WTC11 (cell line): ENCODE measurements around the gene MYO7B. TPM values are rescaled to one million over a fixed set of nuclear protein-coding genes. Genes with fewer than 3 reads are reported as not detected.
"Not testable (repeated sequence)": the region's sequence is repeated elsewhere in the genome, so short reads cannot be mapped to it uniquely, and the experiment has no call there.

ENCODE experiments used
- ATAC-seq: fragments of 200-7000 bp; cut with Tn5 transposase; 2 replicates; pipeline ENCODE4 v1.10.0; 2021; ENCODE audit warnings: mild to moderate bottlenecking, moderate library complexity
- CTCF ChIA-PET: fragments of 300-600 bp; sonication (Branson Sonifier 250); formaldehyde crosslinking; loops from one replicate; lab custom pipeline; 2021; ENCODE audit warnings: antibody characterized with exemption; lab: Charles Lee
- POLR2A ChIA-PET: fragments of 350-600 bp; sonication (Branson Sonifier 250); formaldehyde crosslinking; loops from one replicate; lab custom pipeline; 2021; ENCODE audit warnings: antibody characterized with exemption; lab: Charles Lee
- DNase-seq: peaks from one replicate; pipeline ENCODE4 v3.0.0; 2021; ENCODE audit warnings: low spot score
- H3K27ac Mint-ChIP-seq: 2 replicates; pipeline ENCODE4 v1.8.0; 2021; ENCODE audit warnings: mixed read lengths
- H3K27me3 Mint-ChIP-seq: 2 replicates; pipeline ENCODE4 v1.8.0; 2021; ENCODE audit warnings: low read depth, mild to moderate bottlenecking, moderate library complexity, mixed read lengths
- H3K36me3 Mint-ChIP-seq: 2 replicates; pipeline ENCODE4 v1.8.0; 2021; ENCODE audit warnings: mixed read lengths
- H3K4me1 Mint-ChIP-seq: 2 replicates; pipeline ENCODE4 v1.8.0; 2022; ENCODE audit warnings: mixed read lengths
- H3K4me3 Mint-ChIP-seq: 2 replicates; pipeline ENCODE4 v1.8.0; 2021; ENCODE audit warnings: mild to moderate bottlenecking, moderate library complexity, mixed read lengths
- H3K9me3 Mint-ChIP-seq: 2 replicates; pipeline ENCODE4 v1.8.0; 2021; ENCODE audit warnings: mixed read lengths
- AFF4 ChIP-seq: sonication (generic); formaldehyde crosslinking; IDR thresholded peaks from 2 replicates; pipeline ENCODE4 v1.8.1; 2023; ENCODE audit warnings: mild to moderate bottlenecking, missing genetic modification reagents, borderline replicate concordance
- ATF1 ChIP-seq: sonication (generic); formaldehyde crosslinking; IDR thresholded peaks from 2 replicates; pipeline ENCODE4 v1.8.1; 2023; ENCODE audit warnings: mild to moderate bottlenecking, moderate library complexity, missing genetic modification reagents
- CREB1 ChIP-seq: sonication (generic); formaldehyde crosslinking; IDR thresholded peaks from 2 replicates; pipeline ENCODE4 v1.8.0; 2023; ENCODE audit warnings: mild to moderate bottlenecking, missing genetic modification reagents
- ELF4 ChIP-seq: sonication (generic); formaldehyde crosslinking; IDR thresholded peaks from 2 replicates; pipeline ENCODE4 v1.8.1; 2022; ENCODE audit warnings: low read depth, mild to moderate bottlenecking, moderate library complexity, missing genetic modification reagents
- GTF2I ChIP-seq: fragments of 250-450 bp; sonication (Bioruptor Pico); conservative IDR thresholded peaks from 2 replicates; pipeline ENCODE4 v1.4.0; 2021; ENCODE audit warnings: mild to moderate bottlenecking
- JAZF1 ChIP-seq: fragments of 250-450 bp; sonication (Bioruptor Pico); IDR thresholded peaks from 2 replicates; pipeline ENCODE4 v1.9.0; 2021; ENCODE audit warnings: moderate library complexity, mild to moderate bottlenecking, inconsistent platforms
- NR3C1 ChIP-seq: sonication (generic); formaldehyde crosslinking; conservative IDR thresholded peaks from 2 replicates; pipeline ENCODE4 v1.8.1; 2023; ENCODE audit warnings: low read depth, mild to moderate bottlenecking, missing genetic modification reagents
- OVOL2 ChIP-seq: fragments of 250-450 bp; sonication (Bioruptor Pico); IDR thresholded peaks from 2 replicates; pipeline ENCODE4 v1.9.0; 2021; ENCODE audit warnings: mild to moderate bottlenecking, borderline replicate concordance
- ZNF121 ChIP-seq: sonication (generic); formaldehyde crosslinking; IDR thresholded peaks from 2 replicates; pipeline ENCODE4 v1.8.0; 2023; ENCODE audit warnings: missing genetic modification reagents
- ZNF232 ChIP-seq: sonication (generic); formaldehyde crosslinking; IDR thresholded peaks from 2 replicates; pipeline ENCODE4 v1.8.0; 2022; ENCODE audit warnings: mild to moderate bottlenecking, missing genetic modification reagents
- ZNF671 ChIP-seq: fragments of 250-450 bp; sonication (Bioruptor Pico); IDR thresholded peaks from 2 replicates; pipeline ENCODE4 v1.8.0; 2021; ENCODE audit warnings: mild to moderate bottlenecking
- ZSCAN18 ChIP-seq: fragments of 250-450 bp; sonication (Bioruptor Pico); IDR thresholded peaks from 2 replicates; pipeline ENCODE4 v2.1.2; 2022; ENCODE audit warnings: mild to moderate bottlenecking, moderate library complexity
- total RNA-seq: library from RNA; stranded (reverse); gene quantifications from 3 replicates; pipeline ENCODE4 v1.2.3, GENCODE V29; 2021

Gene MYO7B
- total RNA-seq, 1 experiment from 2014 or later, result not detected

DNA sequence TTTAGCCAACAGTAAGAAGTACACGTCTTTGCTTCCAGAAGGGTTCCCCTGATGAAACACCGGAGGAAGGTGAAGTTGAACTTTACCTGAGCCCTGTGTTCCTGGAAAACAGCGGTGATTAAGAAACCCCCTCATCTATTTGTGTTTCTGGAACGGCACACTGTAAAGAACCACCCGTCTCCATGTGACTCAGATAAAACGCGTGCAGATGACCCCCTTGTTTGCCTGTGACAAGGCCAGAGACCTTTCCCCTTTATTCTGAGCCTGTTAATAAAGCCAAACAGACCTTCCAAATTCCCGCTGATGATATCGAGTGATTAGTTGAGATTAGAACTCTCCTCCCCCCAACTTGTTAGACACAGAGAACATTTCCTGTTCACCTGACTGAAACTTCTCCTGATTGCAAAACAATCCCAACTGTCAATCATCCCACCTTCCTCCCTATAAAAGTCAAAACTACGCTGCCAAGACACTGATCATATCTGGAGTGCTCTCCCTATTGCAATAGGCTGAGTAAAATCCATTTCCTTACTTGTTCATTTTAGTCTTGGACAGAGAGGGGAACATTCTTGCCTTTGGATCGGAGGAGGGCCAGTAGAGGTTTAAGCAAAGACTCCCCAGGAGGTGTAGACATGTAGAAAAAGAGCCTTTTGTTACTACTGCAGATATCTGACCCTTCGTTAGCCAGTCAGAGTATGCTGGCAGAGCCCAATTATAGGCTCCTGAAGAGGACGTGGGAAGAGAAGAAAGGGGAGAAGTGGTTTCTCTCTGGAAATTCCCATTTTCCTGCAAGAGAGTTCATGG lies 8.3 kb upstream of the MYO7B start:
- CTCF ChIA-PET, result interaction anchor here (0.6 to 1.6 kb wide), 6 partner anchors 14 to 169 kb away, joined by 3 to 16 read pairs (median 4); no protein-coding TSS in a partner anchor
- H3K4me1 Mint-ChIP-seq, result peaks cover 22% of the 10 kb centered on the region
- peaks cover 15% of the 10 kb centered on the region for H3K36me3 Mint-ChIP-seq
- peak overlapping the region; percentile 98 for H3K4me3 Mint-ChIP-seq
- DNase-seq (no peak), ATAC-seq (peak; percentile 21)
- POLR2A ChIA-PET, result interaction anchor here (0.6 to 2.0 kb wide), 10 partner anchors 12 to 175 kb away, joined by 3 to 10 read pairs (median 4); no protein-coding TSS in a partner anchor
- peaks cover 16% of the 10 kb centered on the region for H3K9me3 Mint-ChIP-seq
- TF ChIP-seq ZNF232 (CRISPR knock-in tag) (no peak), ZSCAN18 (CRISPR knock-in tag) (no peak), ELF4 (CRISPR knock-in tag) (no peak), CREB1 (no peak)
- H3K27ac Mint-ChIP-seq, result peak overlapping the region; percentile 93
- peaks cover 7% of the 10 kb centered on the region; the same call in 1 of the 2 replicates for H3K27me3 Mint-ChIP-seq

GRCh38 chr2:127528487-127528886 lies 7.0 kb upstream of the MYO7B start:
- no peak for DNase-seq
- peaks cover 16% of the 10 kb centered on the region for H3K9me3 Mint-ChIP-seq
- TF ChIP-seq NR3C1 (CRISPR knock-in tag) (no peak), ZNF232 (CRISPR knock-in tag) (no peak), ZNF121 (CRISPR knock-in tag) (no peak), CREB1 (no peak), JAZF1 (CRISPR knock-in tag) (no peak), ATF1 (CRISPR knock-in tag) (no peak), OVOL2 (CRISPR knock-in tag) (no peak), AFF4 (CRISPR knock-in tag) (no peak), ZNF671 (CRISPR knock-in tag) (no peak), GTF2I (CRISPR knock-in tag) (no peak)
- TF ChIP-seq, all 79 proteins: peak for 0
- Mint-ChIP-seq H3K27ac (no peak overlapping the region; the same call in 1 of the 2 replicates), H3K27me3 (peaks cover 7% of the 10 kb centered on the region; the same call in 1 of the 2 replicates), H3K4me1 (peaks cover 22% of the 10 kb centered on the region), H3K36me3 (peaks cover 3% of the 10 kb centered on the region), H3K4me3 (no peak overlapping the region)
- ATAC-seq, result no peak
- ChIA-PET POLR2A (no interaction called here), CTCF (interaction anchor here (0.9 kb wide), 1 partner anchor 63 kb away, joined by 6 read pairs; no protein-coding TSS in a partner anchor)

DNA sequence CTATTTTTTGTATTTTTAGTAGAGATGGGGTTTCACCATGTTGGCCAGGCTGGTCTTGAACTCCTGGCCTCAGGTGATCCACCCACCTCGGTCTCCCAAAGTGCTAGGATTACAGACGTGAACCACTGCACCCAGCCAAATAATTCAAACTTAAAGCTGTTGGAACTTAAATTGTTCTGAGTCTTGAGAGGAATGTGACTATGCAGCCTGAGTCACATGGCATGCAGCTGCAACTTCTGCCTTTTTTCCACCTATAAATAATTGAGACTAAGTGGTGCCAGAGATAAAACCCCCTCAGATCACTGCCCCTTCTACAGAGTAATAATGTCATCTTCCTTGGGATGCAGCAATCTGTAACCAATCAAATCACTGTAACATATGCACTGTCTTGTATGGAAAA lies 6.1 kb upstream of the MYO7B start:
- peaks cover 22% of the 10 kb centered on the region for H3K4me1 Mint-ChIP-seq
- H3K4me3 Mint-ChIP-seq, H3K27me3 Mint-ChIP-seq, ATAC-seq, POLR2A ChIA-PET, H3K27ac Mint-ChIP-seq, DNase-seq, H3K36me3 Mint-ChIP-seq: not testable (repeated sequence)
- CTCF ChIA-PET, result interaction anchor here (1.1 kb wide), 1 partner anchor 120 kb away, joined by 3 read pairs; no protein-coding TSS in a partner anchor
- H3K9me3 Mint-ChIP-seq, result peaks cover 16% of the 10 kb centered on the region
